Measurements from ENCODE around the gene TMEM11. TPM values are rescaled to one million over a fixed set of nuclear protein-coding genes. Genes with fewer than 3 reads are reported as not detected.

Gene TMEM11
- total and polyA plus RNA-seq, 10 donors, result 14.2 to 25.0 (median 20.3) TPM

GRCh38 chr17:21223086-21223485, 9.1 kb upstream of the TMEM11 start:
- Histone ChIP-seq H3K9me3 (peaks cover 0 to 3% (median 0%) of the 10 kb centered on the region in 8 donors), H3K4me1 (peaks cover 0 to 16% (median 4%) of the 10 kb centered on the region in 6 donors), H3K4me3 (no peak overlapping the region), H3K27ac (no peak overlapping the region), H3K27me3 (replicated peaks in 1 of 7) (no peaks in the 10 kb centered on the region), H3K36me3 (peaks cover 0 to 30% (median 0%) of the 10 kb centered on the region in 6 donors)
- TF ChIP-seq CTCF (IDR thresholded peaks at IDR 0.05 in 8 of 11, conservative IDR thresholded peaks at IDR 0.05 in 3 of 11) (no peak), POLR2AphosphoS5 (IDR thresholded peaks at IDR 0.05) (no peak), POLR2A (IDR thresholded peaks at IDR 0.05) (no peak)
- no peak for DNase-seq
- intact Hi-C loops (cut with DNase I; ENCODE audit: low total_unique reads), result no loop called here
- 92 to 96% (median 94%) methylated on average over 6 of the region's 6 CpGs for WGBS, 5 donors

- no peaks in the 10 kb centered on the region for H3K27me3 ChIP-seq (replicated peaks in 1 of 7)
- DNase-seq, result no peak
- peaks cover 0 to 38% (median 24%) of the 10 kb centered on the region in 6 donors for H3K4me1 ChIP-seq
- no peak overlapping the region for H3K4me3 ChIP-seq
- H3K27ac ChIP-seq, result peak overlapping the region in 3 of 8 donors; percentile 11 to 65 (median 39)
- intact Hi-C loops (cut with DNase I; ENCODE audit: low total_unique reads), result loop anchor here (10.0 kb wide), 1 partner anchor 84 kb away; no protein-coding TSS in a partner anchor
- TF ChIP-seq POLR2AphosphoS5 (IDR thresholded peaks at IDR 0.05), result no peak
- no peak for TF ChIP-seq CTCF (IDR thresholded peaks at IDR 0.05 in 8 of 11, conservative IDR thresholded peaks at IDR 0.05 in 3 of 11)
- TF ChIP-seq POLR2A (IDR thresholded peaks at IDR 0.05), result no peak
- WGBS, 5 donors, result 67 to 88% (median 81%) methylated on average over 3 of the region's 3 CpGs
- peaks cover 0 to 3% (median 0%) of the 10 kb centered on the region in 8 donors for H3K9me3 ChIP-seq
- peaks cover 0 to 30% (median 0%) of the 10 kb centered on the region in 6 donors for H3K36me3 ChIP-seq
Measured at GRCh38 chr17:21218831-21219380, 4.9 kb upstream of the TMEM11 start.

GRCh38 chr17:21218101-21218500, 4.1 kb upstream of the TMEM11 start:
- Histone ChIP-seq H3K4me1 (peaks cover 2 to 43% (median 28%) of the 10 kb centered on the region in 6 donors), H3K27ac (peak overlapping the region in 1 of 8 donors; percentile 65), H3K27me3 (replicated peaks in 1 of 7) (no peaks in the 10 kb centered on the region), H3K9me3 (peaks cover 0 to 3% (median 0%) of the 10 kb centered on the region in 8 donors), H3K36me3 (peaks cover 0 to 30% (median 0%) of the 10 kb centered on the region in 6 donors), H3K4me3 (no peak overlapping the region)
- DNase-seq, result no peak
- intact Hi-C loops (cut with DNase I; ENCODE audit: low total_unique reads), result loop anchor here (10.0 kb wide), 1 partner anchor 83 kb away; no protein-coding TSS in a partner anchor
- WGBS, 5 donors, result 78 to 94% (median 82%) methylated on average over 3 of the region's 3 CpGs
- TF ChIP-seq CTCF (IDR thresholded peaks at IDR 0.05 in 8 of 11, conservative IDR thresholded peaks at IDR 0.05 in 3 of 11), result no peak
- TF ChIP-seq POLR2AphosphoS5 (IDR thresholded peaks at IDR 0.05), result no peak
- TF ChIP-seq POLR2A (IDR thresholded peaks at IDR 0.05), result no peak

GRCh38 chr17:21217346-21217745, 3.4 kb upstream of the TMEM11 start:
- Histone ChIP-seq H3K9me3 (peaks cover 0 to 3% (median 0%) of the 10 kb centered on the region in 8 donors), H3K36me3 (peaks cover 0 to 23% (median 0%) of the 10 kb centered on the region in 6 donors), H3K27me3 (replicated peaks in 1 of 7) (no peaks in the 10 kb centered on the region), H3K4me3 (no peak overlapping the region), H3K27ac (no peak overlapping the region), H3K4me1 (peaks cover 10 to 51% (median 35%) of the 10 kb centered on the region in 6 donors)
- WGBS, 5 donors, result 87 to 96% (median 90%) methylated on average over 1 of the region's 1 CpG
- DNase-seq, result no peak
- intact Hi-C loops (cut with DNase I; ENCODE audit: low total_unique reads), result loop anchor here (10.0 kb wide), 1 partner anchor 83 kb away; no protein-coding TSS in a partner anchor
- TF ChIP-seq CTCF (IDR thresholded peaks at IDR 0.05 in 8 of 11, conservative IDR thresholded peaks at IDR 0.05 in 3 of 11), result no peak
- no peak for TF ChIP-seq POLR2A (IDR thresholded peaks at IDR 0.05)
- no peak for TF ChIP-seq POLR2AphosphoS5 (IDR thresholded peaks at IDR 0.05)
